Psoas muscle (tissue), 8 donors: ENCODE measurements around the gene NBPF11. TPM values are rescaled to one million over a fixed set of nuclear protein-coding genes. Genes with fewer than 3 reads are reported as not detected.
A peak's percentile ranks its signal among the peaks of the same experiment; 100 is the strongest.
"Not testable (repeated sequence)": the region's sequence is repeated elsewhere in the genome, so short reads cannot be mapped to it uniquely, and the experiment has no call there.

Experiments used
- ATAC-seq, 4 donors: fragments of 200-7000 bp; cut with Tn5 transposase; one replicate each; pipeline ENCODE4 v1.9.1; 2020; ENCODE audit warnings: moderate library complexity in 3 of 4, mild to moderate bottlenecking in 2 of 4
- DNase-seq, 2 donors: peaks; one replicate each; pipeline ENCODE4 v3.0.0-alpha.2; 2020
- H3K27ac ChIP-seq: fragments of 200-600 bp; one replicate; pipeline ENCODE4 v1.8.0; 2022
- H3K27me3 ChIP-seq, 3 donors: fragments of 200-600 bp in 1 of 3; one replicate each; pipeline versions ENCODE4 v1.6.1 to v1.8.0; 2013 to 2022; ENCODE audit warnings: low read length in 2 of 3, mild to moderate bottlenecking in 2 of 3, moderate library complexity in 1 of 3; ENCODE audit not compliant: insufficient read depth in 3 of 3
- H3K36me3 ChIP-seq, 2 donors: fragments of 200-600 bp in 1 of 2; one replicate each; pipeline versions ENCODE4 v1.6.1 to v1.8.0; 2013 to 2022; ENCODE audit warnings: low read depth in 1 of 2, mild to moderate bottlenecking in 1 of 2, moderate library complexity in 1 of 2; ENCODE audit not compliant: insufficient read depth in 1 of 2
- H3K4me1 ChIP-seq: fragments of 200-600 bp; one replicate; pipeline ENCODE4 v1.8.0; 2022
- H3K4me3 ChIP-seq: fragments of 200-600 bp; one replicate; pipeline ENCODE4 v1.8.0; 2022; ENCODE audit warnings: mild to moderate bottlenecking
- H3K9me3 ChIP-seq: fragments of 200-600 bp; one replicate; pipeline ENCODE4 v1.8.0; 2022
- WGBS, 3 donors: extraction: QIAGEN DNeasy Blood & Tissue Kit; methylation state at CpG; one replicate each; pipeline versions ENCODE4 v1.1.6 to v1.1.7; 2013; 5-methylcytosine and 5-hydroxymethylcytosine counted together
- intact Hi-C, 2 donors: fragments of 100-400 bp; cut with DNase I; formaldehyde crosslinking; loops; one replicate each; pipeline versions ENCODE4 v1.11.0 to v1.14.2; 2022
- polyA plus RNA-seq, 3 donors: library from polyadenylated mRNA; stranded (reverse); fragments of 200-250 nt; gene quantifications; one replicate each; pipeline ENCODE4 v1.2.3, GENCODE V29; 2013
- total RNA-seq, 4 donors: library from RNA; stranded (reverse); fragmentation: NEBNext Ultra II Directional in 2 of 4; extraction: Animal tissue kit (Norgen Biotek cat#: 25700) in 2 of 4; gene quantifications; one replicate each; pipeline versions ENCODE4 v1.2.1 to v1.2.4, GENCODE V29; 2021 to 2023
- donor health status: healthy with polysubstance abuse.
- donor health status: DM: no; HTN: no; CAD: no; lungs with moderate emphysema.
- donor health status: Bipolar disorder and iron deficiency.
- donor health status: healthy.
- donor health status: DM: yes; HTN: yes; CAD: no.
- donor health status: DM: no; HTN: no; CAD: no.
- donor health status: DM: no; HTN: no; CAD: no.
- donor health status: DM: yes; HTN: yes; CAD: no.

The NBPF11 gene
- total and polyA plus RNA-seq, 7 donors = 1.2 to 2.5 (median 2.2) TPM

DNA sequence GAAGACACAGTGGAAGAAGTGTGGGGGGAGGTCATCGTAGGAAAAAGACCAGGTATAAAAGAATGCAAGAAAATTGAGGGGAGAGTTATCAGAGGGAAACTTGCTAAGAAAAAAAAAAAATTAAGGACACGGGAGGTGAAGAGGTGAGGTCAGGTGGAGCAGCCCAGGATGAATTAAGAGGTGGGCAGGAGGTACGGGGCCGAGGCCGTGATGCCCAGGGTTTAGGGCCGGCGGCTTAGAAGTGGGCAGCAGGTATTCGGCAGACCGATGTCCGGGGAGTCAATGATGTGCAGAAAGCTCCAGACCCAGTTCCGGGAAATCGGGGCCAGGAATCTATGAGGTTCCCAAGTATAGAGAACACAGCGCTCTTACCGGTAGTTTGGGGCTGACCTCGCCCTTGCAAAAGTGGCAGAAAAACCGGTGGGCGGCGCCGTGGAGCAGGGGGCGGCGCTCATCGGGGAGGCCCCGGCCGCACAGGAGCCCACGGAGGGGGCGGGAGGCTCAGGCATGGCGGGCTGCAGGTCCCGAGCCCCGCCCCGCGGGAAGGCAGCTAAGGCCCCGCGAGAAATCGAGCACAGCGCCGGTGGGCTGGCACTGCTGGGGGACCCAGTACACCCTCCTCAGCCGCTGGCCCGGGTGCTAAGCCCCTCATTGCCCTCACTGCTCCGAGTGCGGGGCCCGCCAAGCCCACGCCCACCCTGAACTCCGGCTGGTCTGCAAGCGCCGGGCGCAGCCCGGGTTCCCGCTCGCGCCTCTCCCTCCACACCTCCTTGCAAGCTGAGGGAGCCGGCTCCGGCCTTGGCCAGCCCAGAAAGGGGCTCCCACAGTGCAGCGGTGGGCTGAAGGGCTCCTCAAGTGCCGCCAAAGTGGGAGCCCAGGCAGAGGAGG is 73.2 kb downstream of the NBPF11 start:
- not testable (repeated sequence) for H3K9me3 ChIP-seq

GRCh38 chr1:148078090-148078489 is 74.0 kb downstream of the NBPF11 start:
- H3K27me3 ChIP-seq, H3K9me3 ChIP-seq, DNase-seq, intact Hi-C loops, H3K36me3 ChIP-seq, H3K4me3 ChIP-seq, H3K4me1 ChIP-seq, H3K27ac ChIP-seq: not testable (repeated sequence)
- ATAC-seq = peak; percentile 28 to 78 (median 47)
- no CpG with 5 or more reads among the region's 13 CpGs for whole genome bisulfite sequencing, 3 donors

More for the DNA sequence above, 73.2 kb downstream of the NBPF11 start:
- H3K36me3 ChIP-seq, H3K27ac ChIP-seq, DNase-seq, H3K4me1 ChIP-seq, H3K4me3 ChIP-seq, H3K27me3 ChIP-seq, intact Hi-C loops: not testable (repeated sequence)
- WGBS, 3 donors = no CpG with 5 or more reads among the region's 54 CpGs
- ATAC-seq = peak; percentile 30 to 47 (median 36)

DNA sequence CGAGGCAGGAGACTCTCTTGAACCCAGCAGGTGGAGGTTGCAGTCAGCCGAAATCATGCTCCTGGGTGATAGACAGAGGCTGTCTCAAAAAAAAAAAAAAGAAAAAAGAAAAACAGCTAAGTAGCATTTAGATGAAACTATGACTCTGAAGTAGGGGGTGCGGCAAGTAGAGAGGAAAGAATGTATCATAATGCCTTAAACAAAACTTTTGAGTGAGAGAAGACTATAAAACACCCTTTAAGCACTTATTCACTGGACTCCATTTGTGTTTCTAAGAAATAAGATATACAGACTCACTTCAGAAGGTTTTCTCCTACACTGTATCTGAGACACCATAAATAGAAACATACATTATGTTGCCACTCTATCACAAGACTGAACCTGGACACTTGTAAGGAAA is 74.6 kb downstream of the NBPF11 start:
- H3K4me3 ChIP-seq, ATAC-seq, H3K36me3 ChIP-seq, H3K27ac ChIP-seq, intact Hi-C loops, H3K4me1 ChIP-seq, DNase-seq, H3K27me3 ChIP-seq, H3K9me3 ChIP-seq: not testable (repeated sequence)
- WGBS, 3 donors = no CpG with 5 or more reads among the region's 3 CpGs

DNA sequence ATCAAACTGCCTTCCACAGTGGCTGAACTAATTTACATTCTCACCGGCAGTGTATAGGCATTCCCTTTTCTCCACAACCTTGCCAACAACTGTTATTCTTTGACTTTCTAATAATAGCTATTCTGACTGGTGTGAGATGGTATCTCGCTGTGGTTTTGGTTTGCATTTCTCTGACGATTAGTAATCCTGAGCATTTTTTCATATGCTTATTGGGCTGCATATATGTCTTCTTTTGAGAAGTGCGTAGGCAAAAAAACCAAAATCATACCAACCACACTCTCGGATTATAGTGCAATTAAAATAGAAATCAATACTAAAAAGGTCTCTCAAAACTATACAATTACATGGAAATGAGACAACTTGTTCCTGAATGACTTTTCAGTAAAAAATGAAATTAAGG is 78.7 kb downstream of the NBPF11 start:
- WGBS, 3 donors = no CpG with 5 or more reads among the region's 5 CpGs
- H3K27me3 ChIP-seq, H3K9me3 ChIP-seq, H3K4me1 ChIP-seq, H3K27ac ChIP-seq, H3K4me3 ChIP-seq, H3K36me3 ChIP-seq, intact Hi-C loops, DNase-seq: not testable (repeated sequence)
- ATAC-seq = peak in 1 of 4 donors; percentile 46

DNA sequence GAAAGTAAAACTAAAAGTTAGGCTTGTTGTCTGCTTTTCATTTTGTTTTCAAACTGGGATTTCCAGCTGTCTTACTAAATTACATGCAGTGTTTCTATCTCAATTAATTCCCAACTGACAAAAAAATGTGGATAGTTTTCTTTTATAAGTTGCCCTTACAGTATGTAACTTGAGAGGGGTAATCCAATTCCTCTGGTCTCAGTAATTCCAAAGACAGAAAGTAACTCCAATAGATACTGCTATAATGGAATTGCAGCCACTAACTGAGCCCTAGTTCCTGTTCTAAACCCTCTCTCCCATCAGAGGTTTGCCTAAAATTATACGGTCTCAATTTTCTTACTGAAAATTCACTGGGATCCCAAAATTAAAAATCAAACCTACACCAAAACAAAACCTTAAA is 83.5 kb downstream of the NBPF11 start:
- ATAC-seq, H3K4me1 ChIP-seq: not testable (repeated sequence)
- no CpG with 5 or more reads among the region's 1 CpG for WGBS, 3 donors

GRCh38 chr1:148068201-148068600 is 83.9 kb downstream of the NBPF11 start:
- H3K27me3 ChIP-seq, ATAC-seq, DNase-seq, H3K9me3 ChIP-seq, H3K36me3 ChIP-seq, H3K4me3 ChIP-seq, H3K27ac ChIP-seq, intact Hi-C loops, H3K4me1 ChIP-seq: not testable (repeated sequence)
- WGBS, 3 donors = 14 to 38% (median 22%) methylated on average over 1 of the region's 5 CpGs

More for the DNA sequence above, 83.5 kb downstream of the NBPF11 start:
- H3K9me3 ChIP-seq, intact Hi-C loops, H3K27ac ChIP-seq, DNase-seq, H3K4me3 ChIP-seq, H3K36me3 ChIP-seq, H3K27me3 ChIP-seq: not testable (repeated sequence)

DNA sequence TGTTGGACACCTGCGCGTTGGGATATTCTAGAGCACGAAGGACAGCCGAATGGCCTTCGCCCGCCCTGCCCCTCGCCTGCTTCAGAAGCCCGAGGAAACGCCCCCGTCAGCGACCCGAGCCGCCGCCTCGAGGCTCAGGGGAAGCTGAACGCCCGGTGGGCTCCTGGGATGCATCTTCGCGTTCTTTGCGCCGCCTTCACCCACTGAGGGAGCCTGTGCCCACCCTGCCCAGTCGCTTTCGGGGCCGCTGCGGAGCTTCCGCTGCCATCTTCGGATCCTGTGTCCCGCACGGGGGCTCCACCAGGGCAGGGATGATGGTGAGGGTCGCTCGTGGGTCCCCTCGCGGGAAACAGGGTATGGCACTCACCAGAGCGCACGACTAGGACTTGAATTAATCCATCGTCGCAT is 91.8 kb downstream of the NBPF11 start:
- intact Hi-C loops, DNase-seq, H3K36me3 ChIP-seq, H3K27ac ChIP-seq, H3K4me1 ChIP-seq, H3K27me3 ChIP-seq, ATAC-seq, H3K9me3 ChIP-seq: not testable (repeated sequence)
- peak overlapping the region; percentile 49 for H3K4me3 ChIP-seq
- WGBS, 3 donors = 1% methylated on average over 21 to 34 of the region's 37 CpGs

DNA sequence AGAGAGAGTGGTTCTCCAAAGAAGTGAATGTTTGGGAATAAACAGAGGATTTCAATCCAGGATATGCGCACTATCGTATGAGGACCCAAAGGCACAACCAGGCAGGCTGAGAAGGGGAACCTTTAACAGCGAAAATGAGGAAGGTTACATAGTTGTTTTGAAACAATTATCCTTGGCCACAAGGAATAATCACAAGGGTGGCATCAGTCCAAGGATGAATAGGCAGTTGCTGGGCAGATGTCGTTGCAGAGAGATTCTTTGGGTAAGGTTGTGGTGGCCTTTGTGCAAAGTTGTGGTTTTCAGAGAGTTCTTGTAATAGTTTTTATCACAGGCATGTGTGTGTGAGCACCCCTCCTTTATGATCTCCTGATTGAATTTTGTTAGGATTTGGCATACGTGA is 94.7 kb downstream of the NBPF11 start:
- intact Hi-C loops, DNase-seq, H3K4me1 ChIP-seq, H3K36me3 ChIP-seq, ATAC-seq, H3K27me3 ChIP-seq, H3K9me3 ChIP-seq, H3K4me3 ChIP-seq, H3K27ac ChIP-seq: not testable (repeated sequence)
- WGBS, 3 donors = 64 to 80% (median 65%) methylated on average over 3 of the region's 5 CpGs

Other genes with a start within 250 kb of the NBPF11 start
- gene GJA8, start 249.5 kb downstream of the NBPF11 start, total RNA-seq = not detected
- gene GJA8, start 249.5 kb downstream of the NBPF11 start, polyA plus RNA-seq = not detected
- 1 to 10 TPM; 4.6 to 8.7 (median 8.0) TPM for gene GPR89B, start 223.9 kb downstream of the NBPF11 start, total RNA-seq
- 1 to 10 TPM; 4.0 to 7.5 (median 4.7) TPM for gene GPR89B, start 223.9 kb downstream of the NBPF11 start, polyA plus RNA-seq